ENCODE measurements around the gene ATP8A1.

Gene ATP8A1

DNA sequence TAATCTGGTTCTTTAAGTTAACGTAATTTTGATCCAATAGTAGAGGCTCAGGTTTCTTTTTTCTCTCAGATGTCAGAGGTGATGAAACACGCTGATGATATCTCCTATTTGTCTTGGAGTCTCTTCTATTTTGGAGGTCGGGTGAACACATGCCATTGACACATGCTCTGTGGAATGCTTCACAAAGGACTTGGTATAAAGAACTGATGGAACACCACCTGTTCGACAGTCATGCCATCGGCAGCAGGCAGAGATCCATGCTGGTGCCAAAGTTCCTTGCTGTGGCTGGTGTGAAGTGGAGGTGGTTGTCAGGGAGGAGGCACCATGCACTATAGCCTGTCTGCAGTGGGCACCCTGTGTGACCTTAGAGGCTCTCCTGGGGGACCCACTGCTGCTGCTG lies 94.9 kb downstream of the ATP8A1 start:
- no peak for DNase-seq

GRCh38 chr4:42561031-42561430 lies 95.9 kb downstream of the ATP8A1 start:
- DNase-seq, result no peak

DNA sequence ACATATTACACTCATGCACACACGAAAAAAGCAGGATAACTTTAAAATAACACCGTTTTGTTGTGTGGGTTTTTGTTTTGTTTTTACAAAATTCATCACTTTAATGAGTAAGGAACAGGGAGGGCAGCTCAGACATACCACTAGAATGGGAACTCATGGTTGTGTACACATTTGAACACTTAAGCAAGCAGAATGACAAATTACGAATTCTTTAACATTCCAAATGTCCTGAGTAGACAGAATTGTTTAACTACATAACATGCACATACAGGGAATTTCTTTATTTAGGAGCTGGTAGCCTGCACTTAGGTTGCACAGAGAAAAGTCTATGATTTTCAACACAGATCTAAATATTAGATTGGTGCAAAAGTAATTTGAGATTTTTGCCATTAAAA lies 96.4 kb downstream of the ATP8A1 start:
- DNase-seq, result no peak

- no peak for DNase-seq
These were observed 98.7 kb downstream of the ATP8A1 start for GRCh38 chr4:42558156-42558555.

DNA sequence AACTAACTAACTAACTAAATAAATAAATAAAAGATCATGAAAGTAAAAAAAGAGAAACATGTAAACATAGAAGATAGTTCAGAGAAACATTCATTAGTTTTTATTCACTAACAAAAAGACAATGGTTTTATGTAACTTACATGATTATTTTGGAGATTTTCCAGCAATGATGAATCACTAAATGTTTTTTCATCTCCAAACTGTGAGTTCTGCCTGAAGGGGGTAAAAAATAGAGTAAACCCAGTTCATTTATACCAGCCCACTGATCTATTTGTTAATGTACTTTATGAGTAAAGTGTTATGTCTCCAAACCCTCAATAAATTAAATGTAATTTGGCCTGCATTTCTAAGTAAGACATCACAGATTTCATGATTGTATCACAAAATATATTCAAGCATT lies 101.1 kb downstream of the ATP8A1 start:
- no peak for DNase-seq

DNA sequence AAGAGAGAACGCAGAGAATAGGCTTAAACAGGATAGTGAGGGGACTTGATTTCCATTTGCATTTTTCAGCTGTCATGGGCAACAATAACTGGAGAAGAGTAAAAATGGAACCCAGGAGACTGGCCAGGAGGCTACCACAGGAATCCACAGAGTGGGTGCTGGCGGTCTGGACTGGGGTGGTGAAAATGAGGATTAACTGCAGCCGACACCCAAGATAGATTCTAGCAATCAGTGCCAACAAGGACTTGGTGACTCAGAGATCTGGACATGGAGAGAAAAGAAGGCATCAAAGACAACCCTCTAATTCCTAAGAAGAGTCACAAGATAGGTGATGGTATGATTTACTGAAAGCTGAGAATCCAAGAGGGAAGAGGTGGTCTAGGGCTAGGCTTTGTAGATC lies 102.8 kb downstream of the ATP8A1 start:
- no peak for DNase-seq

- no peak for DNase-seq
These were observed 107.0 kb downstream of the ATP8A1 start for GRCh38 chr4:42549896-42550295.

GRCh38 chr4:42547805-42548204 lies 109.1 kb downstream of the ATP8A1 start:
- DNase-seq, result no peak

- no peak for DNase-seq
These were observed 113.1 kb downstream of the ATP8A1 start for GRCh38 chr4:42543762-42544161.

DNA sequence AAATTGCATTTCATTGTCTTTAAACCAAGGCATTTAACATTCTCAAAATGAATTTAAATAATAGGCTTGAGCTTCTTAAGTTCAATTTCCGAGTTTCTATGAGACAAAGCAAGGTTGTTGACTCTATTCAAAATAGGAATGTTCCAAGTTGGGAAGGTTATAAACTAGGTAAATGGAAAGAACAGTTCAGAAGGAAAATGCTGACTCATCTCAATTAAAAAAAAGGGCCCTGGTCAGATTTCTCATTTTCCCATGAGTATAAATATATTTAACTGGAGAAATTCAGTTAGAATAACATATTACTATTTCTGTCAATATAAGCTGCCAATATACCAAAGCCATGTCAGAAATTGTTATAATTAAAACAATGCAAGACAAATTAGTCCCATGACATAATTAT lies 113.8 kb downstream of the ATP8A1 start:
- DNase-seq, result no peak

DNA sequence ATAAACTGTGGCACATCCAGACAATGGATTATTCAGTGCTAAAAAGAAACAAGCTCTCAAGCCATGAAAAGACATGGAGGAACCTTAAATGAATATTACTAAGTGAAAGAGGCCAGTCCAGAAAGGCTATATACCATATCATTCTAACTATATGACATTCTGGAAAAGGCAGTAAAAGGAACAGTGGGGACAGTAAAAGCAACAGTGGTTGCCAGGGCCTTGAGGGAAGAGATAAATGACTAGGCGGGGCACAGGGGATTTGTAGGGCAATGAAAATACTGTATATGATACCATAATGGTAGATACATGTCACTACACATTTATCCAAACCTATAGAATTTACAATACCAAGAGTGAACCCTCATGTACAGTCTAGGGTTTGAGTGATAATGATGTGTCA lies 115.3 kb downstream of the ATP8A1 start:
- DNase-seq, result peak; percentile 11

DNA sequence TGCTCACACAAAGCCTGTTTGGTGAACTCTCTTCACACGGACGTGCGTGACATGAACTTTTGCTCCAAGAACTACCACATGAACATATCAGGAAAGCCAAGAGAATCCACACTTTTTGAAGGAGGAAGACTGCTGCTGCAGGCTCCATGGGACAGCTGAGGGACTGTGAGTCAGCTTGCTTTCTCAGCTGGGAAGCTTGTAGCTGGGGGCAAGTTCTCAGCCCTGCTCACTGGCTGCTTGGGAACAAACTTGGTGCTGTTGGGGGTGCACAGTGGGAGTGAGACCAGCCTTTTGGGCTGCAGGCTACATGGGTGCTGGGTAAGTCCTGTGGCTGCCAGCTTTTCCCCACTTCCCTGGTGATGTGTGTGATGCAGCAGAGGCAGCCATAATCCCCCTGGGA lies 123.9 kb downstream of the ATP8A1 start:
- no peak for DNase-seq

- peak; percentile 4 for DNase-seq
These were observed 125.4 kb downstream of the ATP8A1 start for GRCh38 chr4:42531341-42532030.

GRCh38 chr4:42523066-42523718 lies 133.7 kb downstream of the ATP8A1 start:
- no peak for DNase-seq

DNA sequence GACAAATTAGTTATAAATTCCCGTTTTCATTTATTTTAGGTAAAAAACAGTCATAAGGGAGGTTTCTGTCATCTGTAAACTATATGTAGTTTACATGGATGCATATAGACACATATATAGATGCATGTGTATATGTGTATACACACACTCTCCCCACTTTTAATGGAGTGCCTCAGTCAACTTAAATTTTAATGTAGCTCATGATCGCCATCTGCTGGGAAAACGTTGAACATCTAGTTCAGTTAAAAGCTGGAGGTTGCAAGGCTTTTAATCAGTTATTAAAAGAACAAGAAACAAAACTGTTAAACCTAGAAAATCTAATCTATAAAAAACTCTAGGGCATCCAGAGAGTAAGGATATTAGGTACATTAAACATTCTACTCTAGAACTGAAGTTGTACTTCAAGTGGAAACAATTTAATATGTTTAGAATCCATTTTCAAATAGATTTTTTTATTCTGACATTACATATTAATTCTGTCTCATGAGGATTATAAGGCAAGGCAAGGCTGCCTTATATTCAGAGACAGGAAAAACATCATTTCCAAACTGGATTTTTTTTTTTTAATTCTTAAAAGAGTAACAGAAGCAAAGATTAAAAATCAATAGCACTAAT lies 137.0 kb downstream of the ATP8A1 start:
- peak; percentile 76 for DNase-seq

GRCh38 chr4:42515156-42515884 lies 141.6 kb downstream of the ATP8A1 start:
- DNase-seq, result no peak

DNA sequence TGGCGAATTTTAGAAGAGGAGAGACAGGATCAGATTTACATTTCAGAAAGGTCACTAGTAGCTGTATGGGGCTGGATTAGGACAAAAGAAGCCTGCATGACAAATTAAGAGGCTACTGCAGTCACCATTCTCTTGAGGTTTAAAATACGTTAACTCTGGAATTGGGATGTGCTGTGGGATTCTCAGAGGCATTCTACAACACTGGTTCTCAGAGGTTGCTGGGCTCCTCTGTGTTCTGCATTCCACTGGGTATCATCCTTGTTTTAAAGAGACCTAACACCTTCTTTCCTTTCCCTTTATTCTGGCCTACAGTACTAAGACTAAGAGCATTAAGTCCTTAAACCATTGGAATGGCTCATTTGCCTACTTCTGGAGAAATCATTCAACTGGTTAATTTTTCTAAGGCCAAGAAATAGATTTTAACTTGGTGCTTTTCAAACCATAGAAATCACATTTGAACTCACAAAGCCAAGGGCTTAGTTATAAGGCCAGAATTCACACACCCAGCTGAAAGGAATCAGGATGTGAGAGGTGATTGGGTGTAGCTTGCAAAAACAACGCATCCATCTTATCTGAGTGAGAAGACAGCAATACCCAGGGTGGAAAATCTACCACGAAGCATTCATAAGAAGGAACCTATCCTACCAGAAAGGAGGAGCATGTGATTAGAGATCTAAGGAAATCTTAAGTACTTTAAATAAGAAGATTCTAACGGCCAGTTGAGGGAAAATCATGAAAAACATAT lies 143.0 kb downstream of the ATP8A1 start:
- DNase-seq, result no peak

DNA sequence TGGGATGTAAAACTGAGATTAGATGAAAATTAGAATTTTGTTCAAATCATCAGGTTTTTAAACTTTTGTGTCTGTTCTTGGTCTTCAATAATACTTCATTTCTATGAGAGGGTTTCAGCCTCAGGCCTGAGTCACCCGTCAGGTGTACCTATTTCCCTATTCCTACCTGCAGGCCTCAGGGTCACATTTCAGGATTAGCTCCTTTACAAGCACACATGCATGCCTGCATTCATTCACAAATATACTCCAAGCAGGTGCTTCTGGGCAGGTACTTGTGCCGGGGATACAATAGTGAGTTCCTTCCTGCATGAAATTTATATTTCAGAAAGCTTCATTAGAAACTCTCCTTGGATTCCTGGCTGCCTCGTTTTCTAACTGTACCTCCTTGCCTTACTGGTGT lies 144.7 kb downstream of the ATP8A1 start:
- no peak for DNase-seq

GRCh38 chr4:42510225-42510624 lies 146.7 kb downstream of the ATP8A1 start:
- no peak for DNase-seq

DNA sequence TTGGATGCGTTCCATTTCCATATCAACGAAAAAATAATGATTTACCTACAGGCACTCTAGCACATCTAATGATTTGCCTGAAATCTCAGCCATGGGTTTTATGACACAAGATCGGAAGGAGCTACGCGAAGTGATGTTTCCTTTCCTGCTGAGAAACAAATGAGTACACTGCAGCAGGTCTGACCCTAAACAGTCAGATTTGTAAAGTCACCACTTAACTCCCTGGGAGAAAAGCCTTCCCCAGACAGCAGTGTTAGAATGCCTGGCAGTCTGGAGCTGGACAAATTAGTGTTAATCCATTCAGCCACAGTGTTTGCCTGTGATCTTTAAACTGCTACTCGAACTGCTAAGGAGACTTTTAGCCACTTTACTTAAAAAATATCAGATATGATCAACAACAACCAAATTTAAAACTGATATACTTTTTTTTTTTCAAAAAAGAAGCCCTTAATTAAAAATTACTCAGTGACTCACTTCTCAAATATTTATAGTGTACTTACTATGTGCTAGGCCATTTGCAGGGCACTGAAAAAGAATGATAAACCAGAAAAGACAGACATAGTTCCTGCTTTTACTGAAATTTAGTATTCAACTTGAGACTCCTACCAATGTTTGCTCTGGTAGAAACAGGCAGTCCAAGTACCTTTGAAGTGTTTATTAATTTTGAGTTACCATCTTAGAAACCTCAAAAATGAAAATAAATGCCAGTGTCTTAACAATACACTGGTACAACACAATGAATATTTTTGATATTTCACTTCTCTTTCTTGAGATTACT lies 155.1 kb downstream of the ATP8A1 start:
- no peak for DNase-seq

DNA sequence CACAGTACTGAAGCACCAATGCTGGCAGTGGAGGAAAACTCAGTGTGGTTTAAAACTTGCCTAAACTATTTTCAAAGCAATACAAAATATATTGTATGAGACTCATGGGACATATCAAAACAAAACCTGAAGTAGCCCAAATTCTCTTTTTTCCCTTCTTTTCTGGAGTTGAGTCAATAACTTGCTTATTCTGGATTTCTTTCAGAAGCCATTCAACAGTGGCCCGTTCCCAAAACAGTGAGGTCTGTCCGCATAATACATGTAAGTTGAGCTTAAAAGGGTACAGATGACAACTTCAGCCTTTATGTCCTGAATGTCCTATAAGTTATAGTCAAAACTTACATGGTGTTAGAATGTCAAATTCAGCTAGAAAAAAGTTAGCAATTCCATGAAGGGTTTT lies 158.9 kb downstream of the ATP8A1 start:
- DNase-seq, result no peak
